Measurements from ENCODE around the gene TRAF1.

GRCh38 chr9:120866651-120867050 is 59.9 kb downstream of the TRAF1 start:
- TF ChIP-seq, protein P1, sequence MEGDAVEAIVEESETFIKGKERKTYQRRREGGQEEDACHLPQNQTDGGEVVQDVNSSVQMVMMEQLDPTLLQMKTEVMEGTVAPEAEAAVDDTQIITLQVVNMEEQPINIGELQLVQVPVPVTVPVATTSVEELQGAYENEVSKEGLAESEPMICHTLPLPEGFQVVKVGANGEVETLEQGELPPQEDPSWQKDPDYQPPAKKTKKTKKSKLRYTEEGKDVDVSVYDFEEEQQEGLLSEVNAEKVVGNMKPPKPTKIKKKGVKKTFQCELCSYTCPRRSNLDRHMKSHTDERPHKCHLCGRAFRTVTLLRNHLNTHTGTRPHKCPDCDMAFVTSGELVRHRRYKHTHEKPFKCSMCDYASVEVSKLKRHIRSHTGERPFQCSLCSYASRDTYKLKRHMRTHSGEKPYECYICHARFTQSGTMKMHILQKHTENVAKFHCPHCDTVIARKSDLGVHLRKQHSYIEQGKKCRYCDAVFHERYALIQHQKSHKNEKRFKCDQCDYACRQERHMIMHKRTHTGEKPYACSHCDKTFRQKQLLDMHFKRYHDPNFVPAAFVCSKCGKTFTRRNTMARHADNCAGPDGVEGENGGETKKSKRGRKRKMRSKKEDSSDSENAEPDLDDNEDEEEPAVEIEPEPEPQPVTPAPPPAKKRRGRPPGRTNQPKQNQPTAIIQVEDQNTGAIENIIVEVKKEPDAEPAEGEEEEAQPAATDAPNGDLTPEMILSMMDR (IDR thresholded peaks at IDR 0.05) = no peak
- TF ChIP-seq POLR2A (IDR thresholded peaks at IDR 0.05) = no peak
